ENCODE data around the gene DNAJC5.

Gene DNAJC5

DNA sequence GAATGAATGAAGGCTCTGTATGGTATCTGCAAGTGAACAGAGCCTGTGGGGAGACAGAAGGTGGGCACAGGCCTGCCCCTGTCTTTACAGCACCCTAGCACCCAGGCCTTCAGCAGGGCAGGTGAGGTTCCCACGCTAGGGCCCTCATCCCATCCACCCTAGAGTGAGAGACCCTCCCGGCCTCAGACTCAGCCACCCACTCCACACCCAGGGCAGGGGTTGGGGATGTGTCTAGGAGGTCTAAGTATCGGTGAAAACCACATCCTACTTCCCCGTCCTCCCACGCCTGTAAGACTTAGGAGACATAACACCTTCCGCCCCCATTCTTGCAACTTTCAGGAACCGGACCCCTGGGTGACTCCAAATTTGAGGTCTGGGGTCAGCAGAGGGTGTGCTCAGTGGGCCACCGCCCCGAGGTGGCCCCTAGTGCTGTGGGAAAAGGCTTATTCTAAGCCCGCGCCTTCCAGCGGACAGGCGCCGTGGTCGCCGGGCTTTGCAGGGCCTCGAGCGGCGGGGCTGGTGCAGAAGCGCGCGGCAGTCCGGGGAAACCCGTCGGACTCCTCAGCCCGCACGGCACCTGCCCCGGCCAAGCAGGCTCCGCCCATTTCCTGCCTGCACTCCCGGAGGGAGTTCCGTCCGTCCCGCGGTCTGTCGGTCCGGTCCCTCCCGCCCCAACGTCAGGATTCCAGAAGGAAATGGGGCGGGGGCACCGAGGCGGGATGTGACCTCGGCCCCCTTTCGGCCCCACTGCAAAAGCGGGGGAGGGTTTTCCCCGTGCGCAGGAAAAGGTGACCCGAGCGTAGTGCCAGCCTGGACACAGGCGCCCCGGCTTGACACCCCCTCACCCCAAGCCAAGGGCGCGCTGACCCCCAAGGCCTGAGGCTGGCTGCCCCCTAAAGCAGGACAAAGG lies 83.6 kb downstream of the DNAJC5 start:
- TF ChIP-seq CTCF (IDR thresholded peaks at IDR 0.05; ENCODE audit: control insufficient read depth, extremely low read depth, insufficient read depth), result no peak; the same call in 1 of the 2 replicates
- DNase-seq (ENCODE audit: low read depth), result no peak
- peak overlapping the region; percentile 70 for H3K4me3 ChIP-seq (ENCODE audit: low read depth, low read length)

DNA sequence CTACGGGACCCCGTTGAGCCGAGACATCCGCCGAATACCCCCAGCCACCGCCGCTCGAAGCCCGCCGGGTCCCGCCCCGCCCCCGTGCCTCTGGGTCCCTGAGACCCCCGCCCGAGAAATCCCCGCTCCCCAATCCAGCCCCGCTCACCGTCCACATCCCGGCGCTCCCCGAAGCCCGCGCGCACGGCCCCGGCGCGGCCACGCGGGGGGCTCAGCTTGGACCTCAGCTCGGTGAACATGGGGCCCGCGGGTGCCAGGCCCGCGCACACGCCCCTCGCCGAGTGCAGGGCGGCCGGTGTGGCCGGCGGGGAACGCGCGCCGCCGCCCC lies 84.3 kb downstream of the DNAJC5 start:
- DNase-seq (ENCODE audit: low read depth), result no peak
- peak overlapping the region; percentile 70 for H3K4me3 ChIP-seq (ENCODE audit: low read depth, low read length)
- no peak for TF ChIP-seq CTCF (IDR thresholded peaks at IDR 0.05; ENCODE audit: control insufficient read depth, extremely low read depth, insufficient read depth)

DNA sequence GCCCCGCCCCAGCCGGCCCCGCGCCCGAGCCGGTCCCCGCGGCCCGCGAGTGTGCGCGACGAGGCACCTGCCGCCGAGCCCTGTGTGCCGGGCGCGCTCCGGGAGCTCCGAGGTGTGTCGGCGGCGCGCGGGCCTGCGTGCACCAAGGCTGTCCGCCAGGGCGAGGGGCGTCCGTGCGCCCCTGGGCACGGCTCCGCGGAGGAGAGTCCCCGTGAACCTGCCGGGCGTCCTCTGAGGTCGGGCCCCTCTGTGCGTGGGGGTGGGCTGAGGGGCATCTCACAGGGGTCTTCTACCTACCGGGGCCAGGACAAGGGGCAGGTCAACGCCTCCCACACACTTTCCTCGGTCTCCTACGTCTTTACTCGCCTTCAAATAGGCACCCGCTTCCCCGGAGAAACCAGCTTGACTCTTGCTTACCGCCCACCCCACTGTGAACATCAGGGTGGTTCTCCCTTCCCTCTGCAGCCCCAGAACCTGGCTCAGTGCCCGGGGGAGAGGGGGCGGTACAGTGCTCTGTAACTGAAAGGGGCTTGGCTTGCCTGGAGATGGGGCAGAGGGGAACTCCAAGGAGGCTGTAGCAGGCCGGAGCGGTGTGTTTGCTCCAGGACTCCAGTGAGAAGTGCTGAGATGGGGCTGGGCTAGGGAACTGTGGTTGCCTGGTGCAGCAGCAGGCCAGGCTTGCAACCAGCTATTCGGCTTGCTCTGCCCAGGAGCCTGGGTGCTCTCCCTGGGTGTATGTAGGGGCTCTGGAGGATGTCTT lies 84.8 kb downstream of the DNAJC5 start, which contains the start of gene SAMD10:
Gene SAMD10, minus strand, starts transcription at position 86 of the 760 bp plus-strand sequence. CDS start 175 bp downstream, outside the sequence.
- peak within 1 kb of the TSS; percentile 90 for H3K4me3 ChIP-seq (ENCODE audit: low read depth, low read length)
- no peak for TF ChIP-seq CTCF (IDR thresholded peaks at IDR 0.05; ENCODE audit: control insufficient read depth, extremely low read depth, insufficient read depth)
- no peak for DNase-seq (ENCODE audit: low read depth)

DNA sequence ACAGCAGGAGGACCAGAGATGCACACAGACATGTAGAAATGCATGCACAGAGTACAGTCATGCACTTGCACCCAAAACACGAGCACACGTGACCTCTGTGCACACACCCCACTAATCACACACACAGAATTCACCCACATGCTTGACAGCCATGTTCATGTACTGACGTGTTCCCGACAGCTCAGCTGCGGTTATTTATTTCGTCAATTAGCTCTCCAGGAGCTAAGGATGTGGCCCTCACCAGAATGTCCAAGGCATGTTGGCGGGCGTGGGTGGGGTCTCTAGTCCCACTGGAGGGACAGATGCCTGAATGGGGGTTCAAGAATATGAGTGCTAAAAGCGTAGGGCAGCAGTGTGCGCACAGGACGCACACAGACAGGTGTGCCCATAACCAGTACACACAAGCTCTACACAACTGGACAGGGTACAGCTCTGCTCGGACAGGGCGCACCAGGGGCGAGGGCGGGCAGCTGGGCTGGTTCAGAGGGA lies 85.4 kb downstream of the DNAJC5 start:
- DNase-seq (ENCODE audit: low read depth), result no peak
- peak overlapping the region; percentile 90 for H3K4me3 ChIP-seq (ENCODE audit: low read depth, low read length)
- no peak for TF ChIP-seq CTCF (IDR thresholded peaks at IDR 0.05; ENCODE audit: control insufficient read depth, extremely low read depth, insufficient read depth)

GRCh38 chr20:63980806-63981728 lies 86.1 kb downstream of the DNAJC5 start, which contains the start of gene PRPF6:
Gene PRPF6, plus strand, starts transcription at chr20:63981132. Its CDS starts 114 bp downstream, at chr20:63981246.
- peak; percentile 93 for TF ChIP-seq CTCF (IDR thresholded peaks at IDR 0.05; ENCODE audit: control insufficient read depth, extremely low read depth, insufficient read depth)
- peak within 1 kb of the TSS; percentile 90 for H3K4me3 ChIP-seq (ENCODE audit: low read depth, low read length)
- peak; percentile 86 for DNase-seq (ENCODE audit: low read depth)

GRCh38 chr20:63982937-63983336 lies 88.0 kb downstream of the DNAJC5 start:
- no peak for DNase-seq (ENCODE audit: low read depth)
- no peak overlapping the region for H3K4me3 ChIP-seq (ENCODE audit: low read depth, low read length)
- TF ChIP-seq CTCF (IDR thresholded peaks at IDR 0.05; ENCODE audit: control insufficient read depth, extremely low read depth, insufficient read depth), result no peak
